SK-N-SH (cell line): ENCODE measurements around the gene OLFM4.

Experiments used
- RAD21 ChIP-seq: IDR thresholded peaks from 2 replicates; pipeline ENCODE4 v1.6.1; 2012; ENCODE audit warnings: mild to moderate bottlenecking, low read length
- TAF1 ChIP-seq: IDR thresholded peaks from 2 replicates; pipeline ENCODE4 v1.6.1; 2012; ENCODE audit warnings: low read depth, mild to moderate bottlenecking, low read length, moderate library complexity, borderline replicate concordance

GRCh38 chr13:52983836-52984235 lies 44.8 kb upstream of the OLFM4 start:
- TF ChIP-seq TAF1 (no peak), RAD21 (no peak)
